GM23248 (cell line): ENCODE data around the gene LHX5. TPM values are rescaled to one million over a fixed set of nuclear protein-coding genes. Genes with fewer than 3 reads are reported as not detected.

Experiments used
- DNase-seq: peaks from one replicate; pipeline ENCODE4 v3.0.0-alpha.2; 2015
- H2AFZ ChIP-seq: fragments of 200-600 bp; sonication (generic); 2 replicates; pipeline ENCODE4 v1.6.1; 2016; ENCODE audit warnings: antibody characterized with exemption
- H3F3A ChIP-seq: fragments of 200-600 bp; sonication (generic); 2 replicates; pipeline ENCODE4 v1.6.1; 2016; ENCODE audit warnings: mild to moderate bottlenecking, antibody characterized with exemption, mixed run types; ENCODE audit not compliant: insufficient read depth
- H3K27ac ChIP-seq: fragments of 200-600 bp; sonication (generic); 2 replicates; pipeline ENCODE4 v1.5.1; 2016; ENCODE audit warnings: mild to moderate bottlenecking
- H3K27me3 ChIP-seq: fragments of 200-600 bp; sonication (generic); replicated peaks from 2 replicates; pipeline ENCODE4 v1.6.1; 2016; ENCODE audit warnings: mild to moderate bottlenecking; ENCODE audit not compliant: insufficient read depth
- H3K36me3 ChIP-seq: fragments of 200-600 bp; sonication (generic); 2 replicates; pipeline ENCODE4 v1.6.1; 2016; ENCODE audit warnings: low read depth, mild to moderate bottlenecking
- H3K4me1 ChIP-seq: fragments of 200-600 bp; sonication (generic); 2 replicates; pipeline ENCODE4 v1.6.1; 2016; ENCODE audit warnings: mild to moderate bottlenecking; ENCODE audit not compliant: insufficient read depth
- H3K4me2 ChIP-seq: fragments of 200-600 bp; sonication (generic); one replicate; pipeline ENCODE4 v1.6.1; 2016; ENCODE audit warnings: mild to moderate bottlenecking; ENCODE audit not compliant: unreplicated experiment
- H3K4me3 ChIP-seq: fragments of 200-600 bp; sonication (generic); 2 replicates; pipeline ENCODE4 v1.5.1; 2016; ENCODE audit warnings: mild to moderate bottlenecking
- H3K79me2 ChIP-seq: fragments of 200-600 bp; sonication (generic); 2 replicates; pipeline ENCODE4 v1.6.1; 2016; ENCODE audit warnings: mild to moderate bottlenecking; ENCODE audit not compliant: insufficient read depth
- H3K9ac ChIP-seq: fragments of 200-600 bp; sonication (generic); 2 replicates; pipeline ENCODE4 v1.6.1; 2016; ENCODE audit warnings: mild to moderate bottlenecking
- H3K9me2 ChIP-seq: fragments of 200-600 bp; sonication (generic); 2 replicates; pipeline ENCODE4 v1.6.1; 2016; ENCODE audit warnings: mixed run types, mild to moderate bottlenecking, moderate library complexity; ENCODE audit not compliant: insufficient read depth
- H3K9me3 ChIP-seq: fragments of 200-600 bp; sonication (generic); one replicate; pipeline ENCODE4 v1.6.1; 2017; ENCODE audit warnings: low read depth
- H4K20me1 ChIP-seq: fragments of 200-600 bp; sonication (generic); 2 replicates; pipeline ENCODE4 v1.6.0; 2016; ENCODE audit not compliant: insufficient read depth
- EZH2 ChIP-seq: fragments of 200-600 bp; sonication (generic); IDR thresholded peaks from 2 replicates; pipeline ENCODE4 v1.6.1; 2018; ENCODE audit warnings: antibody characterized with exemption, mild to moderate bottlenecking; ENCODE audit not compliant: insufficient read depth, poor library complexity, severe bottlenecking
- EZH2phosphoT487 ChIP-seq: fragments of 200-600 bp; sonication (generic); IDR thresholded peaks from 2 replicates; pipeline ENCODE4 v1.6.1; 2018; ENCODE audit warnings: antibody characterized with exemption, moderate library complexity, mild to moderate bottlenecking, low read depth; ENCODE audit not compliant: insufficient read depth
- WGBS, 2 experiments: methylation state at CpG; one replicate each; pipeline ENCODE4 v1.1.6; 2015 to 2017; ENCODE audit warnings: low lambda C conversion rate in 2 of 2, low coverage in 1 of 2; ENCODE audit errors: missing lambda C conversion rate in 2 of 2; 5-methylcytosine and 5-hydroxymethylcytosine counted together
- in situ Hi-C: fragments of 300-500 bp; cut with MboI; formaldehyde crosslinking; loops from 2 replicates; pipeline ENCODE4 v1.15.0; 2020
- polyA plus RNA-seq: library from polyadenylated mRNA; unstranded; fragments of >200 nt; fragmentation: Nextera tagmentation; extraction: Ambion mirVana; gene quantifications from 2 replicates; pipeline ENCODE4 v1.2.1, GENCODE V29; 2016
- total RNA-seq: library from RNA; depleted of rRNA; stranded (reverse); fragments of >200 nt; shearing (Covaris generic); gene quantifications from 2 replicates; pipeline ENCODE4 v1.2.3, GENCODE V29; 2014

Gene LHX5
- total and polyA plus RNA-seq, 2 experiments from 2014 or later = not detected

GRCh38 chr12:113512568-113512967 lies 40.9 kb upstream of the LHX5 start:
- Histone ChIP-seq H3F3A (no peaks in the 10 kb centered on the region), H3K9me3 (no peaks in the 10 kb centered on the region), H3K27ac (no peak overlapping the region), H3K4me1 (no peaks in the 10 kb centered on the region), H3K27me3 (peaks cover 25% of the 10 kb centered on the region), H4K20me1 (no peaks in the 10 kb centered on the region), H3K9me2 (no peaks in the 10 kb centered on the region), H3K4me2 (no peak overlapping the region), H3K36me3 (no peaks in the 10 kb centered on the region), H3K4me3 (no peak overlapping the region), H3K79me2 (no peaks in the 10 kb centered on the region), H2AFZ (no peak overlapping the region), H3K9ac (no peak overlapping the region)
- 4 to 5% methylated on average over 3 of the region's 3 CpGs for WGBS, 2 experiments
- TF ChIP-seq EZH2 = no peak
- in situ Hi-C loops = no loop called here
- DNase-seq = no peak

GRCh38 chr12:113506867-113507266 lies 35.2 kb upstream of the LHX5 start:
- Histone ChIP-seq H2AFZ (no peak overlapping the region), H4K20me1 (no peaks in the 10 kb centered on the region), H3K9me2 (no peaks in the 10 kb centered on the region), H3K27me3 (peaks cover 4% of the 10 kb centered on the region; the same call in 1 of the 2 replicates), H3K4me1 (no peaks in the 10 kb centered on the region), H3K27ac (no peak overlapping the region), H3K79me2 (no peaks in the 10 kb centered on the region), H3K4me2 (no peak overlapping the region), H3K4me3 (no peak overlapping the region), H3K36me3 (no peaks in the 10 kb centered on the region), H3F3A (no peaks in the 10 kb centered on the region), H3K9ac (no peak overlapping the region), H3K9me3 (no peaks in the 10 kb centered on the region)
- 72 to 82% methylated on average over 2 of the region's 2 CpGs for WGBS, 2 experiments
- TF ChIP-seq EZH2 = no peak
- DNase-seq = no peak
- in situ Hi-C loops = no loop called here

- in situ Hi-C loops = no loop called here
- WGBS, 2 experiments = 26 to 28% methylated on average over 7 of the region's 7 CpGs
- peaks cover 5% of the 10 kb centered on the region; the same call in 1 of the 2 replicates for H3K27me3 ChIP-seq
- no peaks in the 10 kb centered on the region for H3K79me2 ChIP-seq
- no peaks in the 10 kb centered on the region for H3K4me1 ChIP-seq
- H3K27ac ChIP-seq = no peak overlapping the region
- no peak overlapping the region for H2AFZ ChIP-seq
- H4K20me1 ChIP-seq = no peaks in the 10 kb centered on the region
- H3K9me2 ChIP-seq = no peaks in the 10 kb centered on the region
- H3F3A ChIP-seq = no peaks in the 10 kb centered on the region
- no peaks in the 10 kb centered on the region for H3K9me3 ChIP-seq
- DNase-seq = no peak
- no peak overlapping the region for H3K4me3 ChIP-seq
- H3K9ac ChIP-seq = no peak overlapping the region
- no peaks in the 10 kb centered on the region for H3K36me3 ChIP-seq
- no peak for TF ChIP-seq EZH2phosphoT487
- TF ChIP-seq EZH2 = no peak
- no peak overlapping the region for H3K4me2 ChIP-seq
These were observed 34.3 kb upstream of the LHX5 start for GRCh38 chr12:113505941-113506340.

- no peaks in the 10 kb centered on the region for H3K9me3 ChIP-seq
- H3K4me2 ChIP-seq = no peak overlapping the region
- TF ChIP-seq EZH2phosphoT487 = no peak
- no peak for TF ChIP-seq EZH2
- no peaks in the 10 kb centered on the region for H3K36me3 ChIP-seq
- H3F3A ChIP-seq = no peaks in the 10 kb centered on the region
- no peaks in the 10 kb centered on the region for H3K9me2 ChIP-seq
- DNase-seq = no peak
- no peak overlapping the region for H2AFZ ChIP-seq
- H3K4me3 ChIP-seq = no peak overlapping the region
- H3K79me2 ChIP-seq = no peaks in the 10 kb centered on the region
- no peak overlapping the region for H3K27ac ChIP-seq
- H3K4me1 ChIP-seq = no peaks in the 10 kb centered on the region
- no peaks in the 10 kb centered on the region for H4K20me1 ChIP-seq
- in situ Hi-C loops = no loop called here
- H3K27me3 ChIP-seq = peaks cover 11% of the 10 kb centered on the region
- WGBS, 2 experiments = 36 to 41% methylated on average over 8 of the region's 8 CpGs
- no peak overlapping the region for H3K9ac ChIP-seq
These were observed 33.2 kb upstream of the LHX5 start for GRCh38 chr12:113504917-113505316.

GRCh38 chr12:113500782-113501311 lies 29.2 kb upstream of the LHX5 start:
- Histone ChIP-seq H3K27me3 (peaks cover 16% of the 10 kb centered on the region), H3K9ac (no peak overlapping the region), H3K9me3 (no peaks in the 10 kb centered on the region), H3K9me2 (no peaks in the 10 kb centered on the region), H3K27ac (no peak overlapping the region), H3F3A (no peaks in the 10 kb centered on the region), H3K4me3 (no peak overlapping the region), H4K20me1 (no peaks in the 10 kb centered on the region), H3K4me2 (no peak overlapping the region), H3K4me1 (no peaks in the 10 kb centered on the region), H3K79me2 (no peaks in the 10 kb centered on the region), H3K36me3 (no peaks in the 10 kb centered on the region), H2AFZ (no peak overlapping the region)
- DNase-seq = no peak
- TF ChIP-seq EZH2phosphoT487 = no peak
- TF ChIP-seq EZH2 = no peak
- 24 to 28% methylated on average over 9 of the region's 9 CpGs for WGBS, 2 experiments
- in situ Hi-C loops = no loop called here
